ENCODE measurements around the gene TMEM267.
"Not testable (repeated sequence)": the region's sequence is repeated elsewhere in the genome, so short reads cannot be mapped to it uniquely, and the experiment has no call there.

The TMEM267 gene

DNA sequence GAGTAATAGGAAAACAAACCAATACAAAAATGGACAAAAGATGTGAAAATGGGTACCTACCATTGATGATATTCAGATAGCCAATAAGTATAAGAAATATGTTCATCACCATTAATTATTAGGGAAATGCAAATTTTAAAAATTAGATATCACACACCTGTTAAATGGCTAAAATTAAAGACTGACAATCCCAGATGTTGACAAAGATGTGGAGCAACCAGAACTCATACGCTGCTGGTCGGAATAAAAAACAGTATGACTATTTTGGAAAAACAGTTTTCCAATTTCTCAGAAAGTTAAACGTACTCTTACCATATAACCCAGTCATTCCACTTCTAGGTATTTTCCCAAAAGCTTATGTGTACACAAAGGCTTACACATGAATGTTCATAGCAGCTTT, 27.1 kb downstream of the TMEM267 start:
- no peak for FAIRE-seq

DNA sequence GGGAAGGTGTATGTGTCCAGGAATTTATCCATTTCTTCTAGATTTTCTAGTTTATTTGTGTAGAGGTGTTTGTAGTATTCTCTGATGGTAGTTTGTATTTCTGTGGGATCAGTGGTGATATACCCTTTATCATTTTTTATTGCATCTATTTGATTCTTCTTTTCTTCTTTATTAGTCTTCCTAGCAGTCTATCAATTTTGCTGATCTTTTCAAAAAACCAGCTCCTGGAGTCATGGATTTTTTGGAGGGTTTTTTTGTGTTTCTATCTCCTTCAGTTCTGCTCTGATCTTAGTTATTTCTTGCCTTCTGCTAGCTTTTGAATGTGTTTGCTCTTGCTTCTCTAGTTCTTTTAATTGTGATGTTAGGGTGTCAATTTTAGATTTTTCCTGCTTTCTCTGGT, 42.1 kb downstream of the TMEM267 start:
- not testable (repeated sequence) for FAIRE-seq

- FAIRE-seq: no peak
Measured at GRCh38 chr5:43437062-43437660, 46.5 kb downstream of the TMEM267 start.

- no peak for FAIRE-seq
Measured at GRCh38 chr5:43433382-43433781, 50.3 kb downstream of the TMEM267 start.

DNA sequence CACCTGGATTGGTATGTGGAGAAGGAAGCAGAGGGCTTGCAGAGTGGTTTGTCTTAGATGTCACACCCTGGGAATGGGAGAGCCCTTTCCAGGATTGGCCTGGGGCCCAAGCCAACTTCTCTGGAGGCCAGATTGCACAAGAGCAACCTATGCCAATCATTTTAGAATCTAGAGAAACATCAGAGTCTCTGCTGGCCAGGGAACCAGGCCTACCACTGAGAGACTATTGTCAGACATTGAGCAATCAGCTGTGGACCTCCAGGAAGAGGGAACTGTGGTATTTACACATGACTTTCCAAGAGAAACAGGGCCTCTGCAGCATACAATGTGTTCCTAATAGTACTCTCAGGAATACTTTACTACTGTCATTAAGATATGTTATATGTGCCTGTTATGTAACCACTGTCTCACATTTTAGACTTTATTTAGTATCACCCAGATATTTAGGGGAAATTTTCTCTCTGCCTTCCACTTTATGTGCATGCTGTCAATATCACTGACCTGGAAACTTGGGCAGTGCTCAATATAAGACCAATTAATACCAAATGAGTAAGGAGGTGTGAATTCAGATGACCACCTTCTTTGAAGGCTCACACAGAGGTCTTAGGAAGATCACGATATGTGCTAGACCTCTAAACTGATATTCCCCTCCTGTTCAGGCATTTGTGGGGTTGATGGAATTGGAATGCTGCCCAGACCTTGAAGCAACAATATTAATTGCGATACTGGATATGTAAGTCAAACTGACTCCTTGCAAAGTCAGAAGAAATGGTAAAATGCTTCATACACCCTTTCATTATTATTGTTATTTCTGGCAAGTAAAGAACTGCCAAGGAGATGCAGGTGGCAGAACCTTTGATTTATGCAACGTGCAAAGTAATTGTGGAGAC, 50.9 kb downstream of the TMEM267 start:
- FAIRE-seq: no peak

GRCh38 chr5:43429706-43430105, 54.0 kb downstream of the TMEM267 start:
- FAIRE-seq: no peak

GRCh38 chr5:43429016-43429415, 54.6 kb downstream of the TMEM267 start:
- no peak for FAIRE-seq

DNA sequence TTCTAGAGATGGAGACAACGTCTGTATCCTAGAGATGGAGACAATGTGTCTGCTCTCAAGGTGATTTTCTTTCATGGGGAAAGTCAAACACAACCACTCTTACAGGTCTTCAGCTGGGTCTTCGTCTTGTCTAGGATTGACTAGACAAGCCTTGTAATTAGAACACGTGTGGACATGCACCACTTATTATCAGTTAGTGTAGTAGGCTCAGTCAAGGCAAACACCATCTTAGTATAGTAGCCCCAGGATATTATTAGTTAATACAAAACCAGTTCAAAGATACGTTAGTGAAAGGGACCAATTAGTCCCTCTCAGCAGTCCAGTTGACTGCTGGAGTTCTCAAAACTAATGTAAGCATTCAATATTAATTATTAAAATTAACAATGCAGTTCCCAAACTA, 56.4 kb downstream of the TMEM267 start:
- FAIRE-seq: no peak

GRCh38 chr5:43425983-43426382, 57.7 kb downstream of the TMEM267 start:
- FAIRE-seq: no peak

DNA sequence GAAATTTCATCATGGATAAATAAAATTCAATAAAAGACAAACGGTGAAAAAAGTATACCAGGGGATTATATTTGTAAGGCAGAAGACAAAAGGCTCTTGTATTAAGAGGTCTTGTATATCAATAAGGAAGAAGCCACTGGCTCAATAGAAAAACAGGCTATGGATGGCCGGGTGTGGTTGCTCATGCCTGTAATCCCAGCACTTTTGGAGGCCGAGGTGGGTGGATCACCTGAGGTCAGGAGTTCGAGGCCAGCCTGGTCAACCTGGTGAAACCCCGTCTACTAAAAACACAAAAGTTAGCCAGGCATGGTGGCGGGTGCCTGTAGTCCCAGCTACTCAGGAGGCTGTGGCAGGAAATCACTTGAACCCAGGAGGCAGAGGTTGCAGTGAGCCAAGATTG, 60.6 kb downstream of the TMEM267 start:
- FAIRE-seq: not testable (repeated sequence)

GRCh38 chr5:43422143-43422542, 61.5 kb downstream of the TMEM267 start:
- no peak for FAIRE-seq

- FAIRE-seq: no peak
Measured at GRCh38 chr5:43421450-43422133, 62.1 kb downstream of the TMEM267 start.

DNA sequence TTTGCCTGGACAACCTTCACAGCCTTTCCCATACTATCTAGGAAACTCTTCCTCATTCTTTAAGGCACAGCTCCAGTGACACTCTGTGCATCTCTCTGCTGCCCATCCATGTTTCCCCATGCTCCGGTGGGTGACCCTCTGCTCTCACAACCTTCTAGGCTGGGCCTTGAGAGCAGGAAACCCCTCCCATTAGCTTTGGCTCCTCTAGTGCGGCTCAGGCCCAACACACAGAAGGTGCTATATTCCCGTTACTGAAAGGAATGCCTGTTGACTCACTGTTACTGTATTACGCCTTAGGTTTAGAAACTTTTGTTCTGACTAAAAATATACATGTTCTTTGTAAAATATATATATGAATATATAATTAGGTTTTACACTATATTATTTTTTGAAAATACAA, 63.4 kb downstream of the TMEM267 start:
- no peak for FAIRE-seq

DNA sequence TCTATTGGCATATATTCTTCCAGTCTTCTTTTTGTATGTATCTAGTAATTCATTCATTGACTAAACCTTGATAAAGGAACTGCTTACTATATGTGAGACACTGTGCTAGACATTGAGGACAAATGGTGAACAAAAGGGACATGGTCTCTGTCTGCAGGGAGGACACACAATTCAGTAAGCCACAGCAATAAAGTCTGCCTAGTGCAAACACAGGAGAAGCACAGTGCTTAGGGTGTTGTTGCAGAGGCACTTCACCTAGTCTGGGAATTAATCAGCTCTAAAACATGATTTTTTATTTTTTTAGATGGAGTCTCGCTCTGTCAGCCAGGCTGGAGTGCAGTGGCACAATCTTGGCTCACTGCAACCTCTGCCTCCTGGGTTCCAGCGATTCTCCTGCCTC, 65.1 kb downstream of the TMEM267 start:
- no peak for FAIRE-seq

GRCh38 chr5:43416803-43417394, 66.8 kb downstream of the TMEM267 start:
- FAIRE-seq: no peak

- no peak for FAIRE-seq
Measured at GRCh38 chr5:43415935-43416802, 67.5 kb downstream of the TMEM267 start.

DNA sequence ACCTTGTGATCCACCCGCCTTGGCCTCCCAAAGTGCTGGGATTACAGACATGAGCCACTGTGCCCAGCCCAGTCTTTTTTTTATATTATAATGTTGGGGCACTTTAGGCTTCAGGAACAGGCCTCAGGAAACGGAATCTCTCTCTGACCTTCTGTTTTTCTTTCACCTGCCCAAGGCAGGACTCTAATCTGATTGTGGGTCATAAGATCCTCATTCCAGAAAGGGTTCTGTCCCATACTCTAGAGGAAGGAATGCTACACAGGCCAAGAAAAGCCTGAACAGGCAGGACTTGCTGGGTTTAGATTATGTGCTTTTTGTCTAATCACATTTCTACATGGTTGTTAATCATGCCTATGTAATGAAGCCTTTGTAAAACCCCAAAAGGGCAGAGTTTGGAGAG, 69.7 kb downstream of the TMEM267 start:
- no peak for FAIRE-seq

- no peak for FAIRE-seq
Measured at GRCh38 chr5:43412644-43413043, 71.0 kb downstream of the TMEM267 start.

GRCh38 chr5:43412156-43412555, 71.5 kb downstream of the TMEM267 start, which contains the start of gene CCL28:
TSS of gene CCL28 (minus strand) at chr5:43412391. CDS start at chr5:43412316, 75 bp downstream.
- no peak for FAIRE-seq

DNA sequence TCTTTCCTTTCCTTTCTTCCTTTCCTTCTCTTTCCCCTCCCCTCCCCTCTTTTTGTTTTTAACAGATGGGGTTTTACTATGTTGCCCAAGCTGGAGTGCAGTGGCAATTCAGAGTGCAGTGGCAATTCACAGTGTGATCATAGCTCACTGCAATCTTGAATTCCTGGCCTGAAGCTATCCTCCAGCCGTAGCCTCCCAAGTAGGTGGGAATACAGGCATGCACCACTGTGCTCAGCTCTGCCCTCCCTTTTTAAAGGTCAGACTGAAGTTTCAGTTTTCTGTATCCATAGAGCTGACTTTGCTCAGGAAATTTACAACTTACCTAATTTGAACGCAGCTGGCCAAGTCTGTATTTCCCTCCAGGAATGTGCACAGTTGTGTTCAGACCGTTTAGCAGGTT, 72.2 kb downstream of the TMEM267 start:
- no peak for FAIRE-seq

DNA sequence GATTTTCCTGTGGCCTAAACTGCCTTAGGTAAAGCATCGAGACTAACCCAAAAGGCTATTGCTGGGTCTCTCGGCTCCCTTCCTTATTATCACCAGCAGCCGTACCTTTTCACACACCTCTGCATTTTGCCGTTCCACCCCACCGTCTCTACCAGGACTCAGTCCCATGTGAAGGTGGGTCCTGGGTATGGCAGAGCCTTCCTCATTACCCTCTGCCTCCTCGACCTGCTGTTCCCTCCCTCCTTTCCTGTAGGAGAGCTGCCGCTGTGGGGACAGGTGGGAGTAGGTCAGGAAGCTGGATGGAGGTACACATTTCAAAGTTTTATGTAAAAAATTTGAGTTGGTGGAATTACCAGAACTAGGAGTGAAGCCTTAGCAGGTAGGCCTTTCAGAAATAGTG, 73.3 kb downstream of the TMEM267 start:
- FAIRE-seq: no peak

- no peak for FAIRE-seq
Measured at GRCh38 chr5:43409809-43410271, 73.8 kb downstream of the TMEM267 start.

Data from TTC549 (cell line).